Measurements from ENCODE around the gene ATP9B.

The ATP9B gene

DNA sequence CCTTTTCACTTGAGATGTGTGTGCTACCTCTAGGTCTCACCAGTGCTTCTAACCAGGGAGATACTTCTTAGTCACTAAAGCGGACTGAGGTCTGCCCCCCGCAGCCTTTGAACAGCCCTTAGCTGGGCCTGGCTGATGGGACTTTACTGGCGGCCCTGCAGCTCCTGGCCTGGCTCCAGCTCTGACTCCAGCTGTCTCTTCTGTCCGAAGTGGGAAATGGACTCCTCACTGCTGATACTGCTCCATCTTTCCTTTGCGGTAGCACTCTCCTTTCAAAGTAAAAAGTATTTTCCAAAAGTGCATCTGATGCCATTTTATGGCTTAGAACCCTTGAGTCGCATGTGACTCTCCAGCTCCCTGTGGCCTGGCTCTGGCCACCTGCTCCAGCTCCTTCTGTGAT lies 64.5 kb downstream of the ATP9B start:
- H3K27ac ChIP-seq = no peak overlapping the region
- H3K9ac ChIP-seq = no peak overlapping the region
- no peak overlapping the region for H3K4me2 ChIP-seq
- H3K9me3 ChIP-seq (replicated peaks in 1 of 11) = peaks cover 0 to 18% (median 0%) of the 10 kb centered on the region in 11 experiments; a peak in 11 of 22 replicates
- H3K4me3 ChIP-seq = no peak overlapping the region
- no peaks in the 10 kb centered on the region for H3K4me1 ChIP-seq
- H4K20me1 ChIP-seq = no peaks in the 10 kb centered on the region
- H3K36me3 ChIP-seq = peaks cover 27 to 88% (median 43%) of the 10 kb centered on the region in 11 experiments
- no peaks in the 10 kb centered on the region for H3K27me3 ChIP-seq
- TF ChIP-seq Cebpa-rat (IDR thresholded peaks at IDR 0.05) = no peak

GRCh38 chr18:79135924-79136323 lies 66.7 kb downstream of the ATP9B start:
- no peak for TF ChIP-seq Cebpa-rat (IDR thresholded peaks at IDR 0.05)
- no peak overlapping the region for H3K9ac ChIP-seq
- no peaks in the 10 kb centered on the region for H3K4me1 ChIP-seq
- peaks cover 0 to 24% (median 7%) of the 10 kb centered on the region in 11 experiments; a peak in 13 of 22 replicates for H3K9me3 ChIP-seq (replicated peaks in 1 of 11)
- H3K4me3 ChIP-seq = no peak overlapping the region
- H4K20me1 ChIP-seq = no peaks in the 10 kb centered on the region
- peaks cover 18 to 89% (median 45%) of the 10 kb centered on the region in 11 experiments for H3K36me3 ChIP-seq
- H3K4me2 ChIP-seq = no peak overlapping the region
- H3K27me3 ChIP-seq = no peaks in the 10 kb centered on the region
- no peak overlapping the region for H3K27ac ChIP-seq

DNA sequence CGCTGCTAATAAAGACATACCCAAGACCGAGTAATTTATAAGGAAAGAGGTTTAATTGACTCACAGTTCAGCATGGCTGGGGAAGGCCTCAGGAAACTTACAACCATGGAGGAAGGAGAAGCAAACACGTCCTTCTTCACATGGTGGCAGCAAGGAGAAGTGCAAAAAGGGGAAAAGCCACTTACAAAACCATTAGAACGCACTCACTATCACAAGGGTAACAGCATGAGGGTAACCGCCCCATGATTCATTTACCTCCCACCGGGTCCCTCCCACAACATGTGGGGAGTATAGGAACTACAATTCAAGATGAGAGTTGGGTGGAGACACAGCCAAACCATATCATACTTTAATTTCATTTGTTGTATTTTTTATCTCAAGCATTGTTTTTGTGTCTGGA lies 67.5 kb downstream of the ATP9B start:
- Histone ChIP-seq H3K4me1 (no peaks in the 10 kb centered on the region), H4K20me1 (no peaks in the 10 kb centered on the region), H3K36me3 (peaks cover 18 to 84% (median 44%) of the 10 kb centered on the region in 11 experiments), H3K9ac (no peak overlapping the region), H3K4me3 (no peak overlapping the region), H3K27ac (no peak overlapping the region), H3K9me3 (replicated peaks in 1 of 11) (peaks cover 0 to 24% (median 7%) of the 10 kb centered on the region in 11 experiments; a peak in 13 of 22 replicates), H3K4me2 (no peak overlapping the region), H3K27me3 (no peaks in the 10 kb centered on the region)
- no peak for TF ChIP-seq Cebpa-rat (IDR thresholded peaks at IDR 0.05)

DNA sequence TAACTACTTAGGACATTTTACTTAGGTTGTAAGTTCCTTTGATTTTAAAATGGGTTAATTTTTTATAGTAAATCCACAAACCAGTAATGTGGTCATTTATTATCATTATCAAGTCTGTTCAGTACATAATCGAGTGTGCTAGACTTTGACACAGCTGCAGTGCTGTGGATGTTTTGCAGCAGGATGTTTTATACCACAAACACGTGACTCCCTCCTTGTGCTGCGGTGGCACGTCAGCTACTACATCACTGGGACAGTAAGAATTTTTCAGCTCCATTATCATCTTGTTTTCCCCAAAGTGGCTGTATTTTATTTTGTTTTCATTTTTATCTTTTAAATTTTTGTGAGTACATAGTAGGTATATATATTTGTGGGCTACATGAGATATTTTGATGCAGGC lies 70.0 kb downstream of the ATP9B start:
- no peak overlapping the region for H3K4me2 ChIP-seq
- no peak for TF ChIP-seq Cebpa-rat (IDR thresholded peaks at IDR 0.05)
- H3K36me3 ChIP-seq = peaks cover 18 to 67% (median 34%) of the 10 kb centered on the region in 11 experiments
- H3K4me3 ChIP-seq = no peak overlapping the region
- H4K20me1 ChIP-seq = no peaks in the 10 kb centered on the region
- H3K9me3 ChIP-seq (replicated peaks in 1 of 11) = peaks cover 0 to 24% (median 7%) of the 10 kb centered on the region in 11 experiments; a peak in 14 of 22 replicates
- no peak overlapping the region for H3K27ac ChIP-seq
- H3K27me3 ChIP-seq = no peaks in the 10 kb centered on the region
- H3K4me1 ChIP-seq = no peaks in the 10 kb centered on the region
- H3K9ac ChIP-seq = no peak overlapping the region

- Histone ChIP-seq H3K27me3 (no peaks in the 10 kb centered on the region), H3K4me3 (no peak overlapping the region), H3K4me2 (no peak overlapping the region), H3K4me1 (0 out of 20 replicates have a peak, but pooled peaks cover 0 to 4% (median 0%) of the 10 kb centered on the region in 10 experiments), H3K36me3 (peaks cover 13 to 44% (median 23%) of the 10 kb centered on the region in 11 experiments), H4K20me1 (no peaks in the 10 kb centered on the region), H3K27ac (no peak overlapping the region), H3K9ac (no peak overlapping the region), H3K9me3 (replicated peaks in 1 of 11) (peaks cover 0 to 11% (median 0%) of the 10 kb centered on the region in 11 experiments; a peak in 4 of 22 replicates)
- TF ChIP-seq Cebpa-rat (IDR thresholded peaks at IDR 0.05) = no peak
Measured at GRCh38 chr18:79147014-79147413, 77.8 kb downstream of the ATP9B start.

GRCh38 chr18:79151191-79151590 lies 82.0 kb downstream of the ATP9B start:
- no peaks in the 10 kb centered on the region for H3K27me3 ChIP-seq
- H3K27ac ChIP-seq = no peak overlapping the region
- H3K9me3 ChIP-seq (replicated peaks in 1 of 11) = no peaks in the 10 kb centered on the region; a peak in 1 of 22 replicates
- peaks cover 0 to 5% (median under 1%) of the 10 kb centered on the region in 10 experiments; a peak in 7 of 20 replicates for H3K4me1 ChIP-seq
- H4K20me1 ChIP-seq = no peaks in the 10 kb centered on the region
- H3K36me3 ChIP-seq = peaks cover 6 to 37% (median 18%) of the 10 kb centered on the region in 11 experiments; a peak in 19 of 22 replicates
- no peak for TF ChIP-seq Cebpa-rat (IDR thresholded peaks at IDR 0.05)
- H3K9ac ChIP-seq = no peak overlapping the region
- H3K4me2 ChIP-seq = no peak overlapping the region
- H3K4me3 ChIP-seq = no peak overlapping the region

- Histone ChIP-seq H3K4me1 (peaks cover 0 to 20% (median 7%) of the 10 kb centered on the region in 10 experiments; a peak in 9 of 20 replicates), H3K36me3 (peaks cover 7 to 53% (median 29%) of the 10 kb centered on the region in 11 experiments; a peak in 18 of 22 replicates), H3K4me3 (no peak overlapping the region), H3K9me3 (replicated peaks in 1 of 11) (no peaks in the 10 kb centered on the region; a peak in 1 of 22 replicates), H3K9ac (no peak overlapping the region), H3K27me3 (no peaks in the 10 kb centered on the region), H3K27ac (peak overlapping the region in 2 of 11 experiments; percentile 47 to 55; a peak in 4 of 22 replicates), H3K4me2 (peak overlapping the region in 3 of 11 experiments; percentile 39 to 66 (median 62); a peak in 5 of 22 replicates), H4K20me1 (no peaks in the 10 kb centered on the region)
- TF ChIP-seq Cebpa-rat (IDR thresholded peaks at IDR 0.05) = no peak
Measured at GRCh38 chr18:79156327-79156726, 87.1 kb downstream of the ATP9B start.

- no peaks in the 10 kb centered on the region for H3K27me3 ChIP-seq
- TF ChIP-seq Cebpa-rat (IDR thresholded peaks at IDR 0.05) = no peak
- H3K9me3 ChIP-seq (replicated peaks in 1 of 11) = peaks cover 13 to 26% (median 22%) of the 10 kb centered on the region in 11 experiments; a peak in 18 of 22 replicates
- H3K9ac ChIP-seq = no peak overlapping the region
- no peaks in the 10 kb centered on the region for H3K4me1 ChIP-seq
- H3K27ac ChIP-seq = no peak overlapping the region
- peaks cover 28 to 73% (median 34%) of the 10 kb centered on the region in 11 experiments for H3K36me3 ChIP-seq
- H3K4me2 ChIP-seq = no peak overlapping the region
- no peak overlapping the region for H3K4me3 ChIP-seq
- no peaks in the 10 kb centered on the region for H4K20me1 ChIP-seq
Measured at GRCh38 chr18:79164706-79165105, 95.5 kb downstream of the ATP9B start.

DNA sequence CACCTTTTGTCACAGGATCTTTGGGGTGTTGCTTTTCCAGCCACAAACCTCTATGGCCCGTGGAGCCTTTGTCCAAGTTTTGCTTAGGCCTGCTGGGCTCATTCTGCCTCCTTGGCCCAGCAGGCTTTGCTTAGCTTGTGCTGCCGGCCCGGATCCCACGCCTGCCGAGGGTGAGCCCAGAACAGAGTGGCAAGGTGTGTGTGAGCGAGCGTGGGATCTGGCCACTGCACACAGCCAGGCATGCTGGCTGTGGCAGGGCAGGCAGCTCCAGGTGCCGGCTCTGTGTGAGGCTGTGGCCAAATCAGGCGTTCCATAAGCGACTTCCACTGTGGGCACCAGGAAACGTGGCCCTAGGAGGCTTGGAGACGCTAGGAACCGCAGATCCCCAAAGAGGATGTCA lies 97.5 kb downstream of the ATP9B start:
- no peak for TF ChIP-seq Cebpa-rat (IDR thresholded peaks at IDR 0.05)
- Histone ChIP-seq H3K4me1 (peaks cover 0 to 6% (median 0%) of the 10 kb centered on the region in 10 experiments; a peak in 2 of 20 replicates), H3K9ac (no peak overlapping the region), H4K20me1 (no peaks in the 10 kb centered on the region), H3K27me3 (no peaks in the 10 kb centered on the region), H3K36me3 (peaks cover 29 to 58% (median 33%) of the 10 kb centered on the region in 11 experiments), H3K4me2 (no peak overlapping the region), H3K27ac (no peak overlapping the region), H3K4me3 (no peak overlapping the region), H3K9me3 (replicated peaks in 1 of 11) (peaks cover 13 to 26% (median 22%) of the 10 kb centered on the region in 11 experiments; a peak in 18 of 22 replicates)
